HG03280 (cell line): ENCODE results near the gene CCDC13.

Experiments
- ATAC-seq: cut with Tn5 transposase; IDR thresholded peaks from one replicate; pipeline ENCODE4 v1.9.1; 2021; ENCODE audit warnings: mild to moderate bottlenecking, moderate library complexity; ENCODE audit not compliant: unreplicated experiment

The CCDC13 gene

DNA sequence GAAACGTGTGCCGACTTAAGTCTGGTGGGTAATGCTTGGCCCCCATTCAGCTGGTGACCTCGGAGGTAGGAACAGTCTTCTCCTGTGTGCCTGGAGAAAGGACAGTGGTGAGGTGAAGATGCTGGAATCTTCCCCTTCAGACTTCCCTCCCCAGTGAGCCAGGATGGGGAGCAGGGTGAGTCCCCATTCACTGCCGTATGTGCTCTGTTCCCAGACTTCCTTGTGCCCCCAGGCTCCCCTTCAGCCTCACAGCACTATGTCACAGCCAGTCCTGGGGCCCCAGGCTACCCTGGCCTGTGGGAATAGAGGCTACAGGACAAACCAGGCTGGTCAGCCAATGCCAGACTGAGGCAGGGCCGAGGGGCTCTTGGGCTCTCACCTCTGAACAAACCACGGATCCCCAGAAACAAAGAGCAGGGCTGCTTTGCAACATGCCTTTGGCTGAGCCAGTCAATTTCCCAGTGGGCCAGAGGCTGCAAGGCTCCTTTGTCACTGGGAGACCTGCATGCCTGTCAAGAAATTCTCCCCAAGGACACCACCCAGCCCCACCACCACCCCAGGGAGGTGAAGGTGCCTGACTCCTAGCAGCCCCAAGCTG is 38.7 kb downstream of the CCDC13 start:
- no peak for ATAC-seq

DNA sequence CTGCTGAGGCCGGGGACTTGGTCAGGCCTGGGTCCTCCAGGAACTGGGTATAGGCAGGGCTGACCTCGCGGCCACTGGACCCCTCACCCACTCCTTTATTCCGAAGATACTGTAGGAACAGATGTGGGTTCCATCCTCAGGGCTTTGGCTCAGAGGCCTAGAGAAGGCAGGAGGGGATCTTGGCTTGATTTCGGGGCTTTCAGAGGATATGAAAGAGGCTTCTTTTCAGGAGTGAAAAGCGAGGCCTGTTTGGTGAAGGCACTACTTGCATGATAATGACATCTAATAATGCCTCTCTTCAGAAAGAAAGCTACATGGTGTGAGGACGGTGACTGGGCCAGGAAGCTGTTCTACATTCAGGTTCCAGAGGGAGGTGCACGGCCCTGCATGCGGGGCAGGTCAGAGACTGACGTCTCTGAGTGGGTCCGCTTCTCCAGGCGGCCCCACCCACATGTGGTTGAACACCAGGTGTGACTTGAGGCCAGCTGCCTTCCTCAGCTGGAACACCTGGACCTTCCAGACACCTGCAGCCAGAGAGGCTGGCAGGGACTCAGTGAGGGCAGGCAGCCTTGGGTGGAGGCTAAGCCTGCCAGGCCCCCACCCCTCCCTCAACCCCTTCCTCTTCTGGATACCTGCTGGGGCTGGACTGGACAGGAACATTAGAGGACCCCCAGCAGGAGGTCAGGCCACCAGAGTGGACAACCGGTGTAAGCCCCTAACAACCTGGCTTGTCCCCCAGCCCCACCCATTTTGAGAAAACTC is 39.4 kb downstream of the CCDC13 start:
- no peak for ATAC-seq

DNA sequence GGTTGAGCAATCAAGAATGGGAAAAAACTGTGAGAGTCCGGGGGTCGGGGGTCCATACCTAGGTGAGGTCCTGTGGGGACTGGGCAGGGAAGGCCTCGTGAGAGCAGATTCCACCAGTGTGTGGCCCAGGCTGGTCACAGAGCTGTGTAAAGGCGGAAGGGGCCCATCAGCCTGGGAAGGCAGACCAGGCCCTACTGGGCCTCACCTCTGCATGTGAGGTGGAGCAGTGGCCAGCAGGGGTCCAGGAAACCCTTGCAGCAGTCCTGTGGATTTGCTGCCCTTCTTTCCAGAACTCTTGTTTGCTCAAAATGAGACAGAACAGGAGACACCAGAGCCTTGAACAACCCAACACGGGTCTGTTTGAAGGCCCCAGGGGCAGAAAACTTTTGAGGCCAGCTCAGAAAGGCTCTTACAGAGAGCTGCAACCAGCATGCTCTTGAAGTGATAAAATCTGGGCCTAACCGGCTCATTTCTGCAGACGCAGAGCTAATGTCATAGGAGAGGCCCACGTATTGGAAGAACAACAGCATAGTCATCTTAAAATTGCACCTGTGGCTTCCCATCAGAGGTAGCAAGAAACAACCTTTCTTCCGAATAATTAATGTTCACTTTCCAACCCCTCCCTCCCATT is 40.1 kb downstream of the CCDC13 start:
- ATAC-seq, result no peak

DNA sequence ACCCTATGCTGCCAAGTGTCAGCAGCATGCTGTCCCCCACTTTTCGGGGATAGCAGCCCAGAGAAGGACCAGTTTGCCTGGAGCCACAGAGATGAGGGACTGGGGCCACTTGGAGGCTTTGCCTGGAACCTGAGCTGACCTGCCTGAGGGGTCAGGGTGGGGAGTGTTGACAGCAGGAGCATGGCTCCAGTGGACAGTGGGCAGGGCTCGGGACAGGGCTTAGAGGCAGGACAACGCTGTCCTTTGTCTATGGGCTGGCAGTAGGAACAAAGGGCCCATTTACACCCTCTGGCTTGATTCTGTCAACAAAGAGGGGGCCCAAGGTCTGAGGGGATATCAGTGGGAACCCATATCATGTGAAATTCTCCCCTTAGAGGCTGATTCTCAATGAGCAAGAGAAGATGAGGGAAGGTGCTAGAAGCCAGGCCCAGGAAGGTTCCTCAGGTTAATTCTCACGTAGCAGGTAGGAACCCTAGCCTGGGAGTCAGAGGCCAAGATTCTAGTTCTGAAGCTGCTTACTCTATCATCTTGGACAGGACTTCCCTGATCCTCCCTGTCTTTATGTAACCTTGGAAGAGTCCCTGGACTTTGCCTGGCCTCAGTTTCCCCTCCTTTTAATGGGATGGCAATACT is 40.7 kb downstream of the CCDC13 start:
- no peak for ATAC-seq

DNA sequence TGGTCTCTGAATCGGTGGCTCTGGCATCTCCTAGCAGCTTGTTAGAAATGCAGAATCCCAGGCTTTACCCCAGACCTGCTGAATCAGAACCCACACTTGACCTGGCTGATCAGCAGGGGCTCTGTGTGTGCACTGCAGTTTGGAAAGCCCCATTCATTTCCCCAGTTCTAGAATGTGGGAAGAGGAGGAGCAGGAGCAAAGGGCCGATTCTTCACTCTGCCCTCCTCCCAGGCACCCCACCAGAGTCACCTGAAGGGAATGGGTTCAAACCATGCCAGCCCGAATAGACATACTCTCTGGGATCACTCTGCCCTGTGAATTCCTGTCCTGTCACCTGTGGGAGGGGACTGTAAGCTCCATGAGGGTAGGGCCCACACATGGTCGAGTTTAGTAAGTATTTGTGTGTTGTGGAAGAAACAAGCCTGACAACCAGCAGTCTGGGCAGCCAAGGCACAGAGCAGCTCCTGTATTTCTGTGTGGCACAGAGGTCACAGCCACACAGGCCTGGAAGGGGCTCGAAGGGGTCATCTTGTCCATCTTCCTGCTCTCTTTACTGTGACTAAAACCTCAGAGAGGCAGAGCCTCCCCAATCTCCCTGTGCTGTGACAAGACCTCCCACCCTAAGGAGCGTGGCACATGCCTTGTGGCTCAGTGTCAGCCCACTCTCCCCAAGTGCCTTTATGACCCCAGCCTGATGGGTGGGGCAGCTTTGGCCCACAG is 41.4 kb downstream of the CCDC13 start:
- ATAC-seq, result no peak

DNA sequence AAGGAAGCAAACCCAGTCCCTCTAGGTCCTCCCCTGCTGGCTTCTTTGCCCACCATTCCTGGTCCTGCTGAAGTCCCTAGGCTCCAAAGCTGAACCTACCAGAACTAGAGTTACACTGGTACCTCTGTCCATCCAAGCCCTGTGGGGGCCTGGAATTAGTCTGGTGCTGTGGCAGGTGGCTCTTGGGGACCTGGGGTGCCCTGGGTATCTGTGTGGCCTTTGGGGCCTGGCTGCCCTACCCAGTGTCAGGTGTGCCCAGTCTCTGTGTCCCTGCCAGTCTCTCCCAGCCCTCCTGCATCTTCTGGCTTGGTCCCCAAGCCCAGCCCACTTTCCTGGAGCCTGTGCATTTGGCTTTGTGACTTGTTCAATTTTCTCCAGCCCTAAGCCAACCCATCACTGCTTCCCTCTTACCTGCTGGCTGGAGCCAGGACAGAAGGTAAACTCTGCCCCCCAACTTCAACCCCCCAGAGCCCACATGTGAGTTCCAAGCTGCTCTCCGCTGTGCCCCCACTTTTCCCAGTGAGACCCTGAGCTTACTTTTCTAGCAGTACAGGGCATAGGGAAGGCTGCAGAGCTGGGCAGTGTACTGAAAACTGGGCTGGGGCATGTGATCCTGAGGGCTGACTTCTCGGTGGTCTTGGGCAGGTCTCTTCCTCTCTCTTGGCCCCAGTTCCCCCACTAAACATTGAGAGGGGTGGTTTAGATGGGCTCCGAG is 42.2 kb downstream of the CCDC13 start:
- ATAC-seq, result no peak

DNA sequence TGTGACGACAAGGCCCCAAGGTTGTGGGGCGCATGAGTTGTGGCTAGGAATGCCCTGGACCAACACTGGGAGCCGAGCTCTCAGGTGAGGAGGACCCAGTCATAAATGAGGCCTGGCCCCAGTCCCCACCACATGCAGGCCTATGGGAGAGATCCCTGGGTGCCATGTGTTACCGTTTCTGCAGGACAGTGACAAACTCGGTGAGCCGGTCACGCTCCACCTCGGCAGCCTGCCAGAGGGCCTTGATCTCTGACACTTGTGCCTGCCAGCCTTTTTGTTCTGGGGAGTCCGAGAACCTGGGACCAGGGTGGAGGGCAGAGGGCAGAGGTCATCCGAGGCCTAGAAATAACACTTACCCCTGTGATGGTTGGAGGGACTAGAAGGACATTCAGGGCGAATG is 42.8 kb downstream of the CCDC13 start:
- ATAC-seq, result no peak

DNA sequence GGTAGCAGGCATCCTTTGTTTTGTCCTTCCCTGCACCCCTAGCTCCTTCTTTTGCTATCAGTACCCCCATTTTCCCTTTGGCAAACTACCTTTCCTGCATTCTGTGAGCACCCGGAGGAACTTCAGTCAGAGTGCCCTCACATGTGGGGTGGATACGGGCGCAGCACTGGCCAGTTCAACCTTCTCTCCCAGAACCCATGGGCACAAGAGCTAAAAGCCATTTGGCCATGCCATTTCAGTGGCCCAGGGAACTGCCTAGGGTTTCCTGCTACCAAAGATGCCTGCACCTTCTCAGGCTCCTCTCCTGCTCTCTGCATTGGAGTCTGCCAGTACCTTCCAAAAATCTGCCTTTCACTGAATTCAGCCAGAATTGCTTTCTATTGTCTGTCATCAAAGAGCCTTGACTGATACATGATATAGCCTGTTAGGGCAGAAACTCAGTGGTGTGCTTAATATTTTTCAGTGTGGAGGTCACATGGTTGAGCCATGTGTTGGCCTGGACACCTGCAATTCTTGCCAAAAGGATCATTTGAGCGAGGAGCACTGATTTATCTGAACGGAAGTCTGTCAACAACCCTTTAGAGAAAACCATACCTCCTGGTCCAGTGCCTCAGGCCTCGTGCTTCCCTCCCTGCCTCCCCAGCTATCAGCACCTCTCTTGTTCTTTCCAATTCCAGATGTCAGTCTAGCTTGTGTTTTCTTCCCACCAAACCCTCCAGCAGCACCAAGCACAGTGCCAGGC is 43.5 kb downstream of the CCDC13 start:
- ATAC-seq, result no peak

DNA sequence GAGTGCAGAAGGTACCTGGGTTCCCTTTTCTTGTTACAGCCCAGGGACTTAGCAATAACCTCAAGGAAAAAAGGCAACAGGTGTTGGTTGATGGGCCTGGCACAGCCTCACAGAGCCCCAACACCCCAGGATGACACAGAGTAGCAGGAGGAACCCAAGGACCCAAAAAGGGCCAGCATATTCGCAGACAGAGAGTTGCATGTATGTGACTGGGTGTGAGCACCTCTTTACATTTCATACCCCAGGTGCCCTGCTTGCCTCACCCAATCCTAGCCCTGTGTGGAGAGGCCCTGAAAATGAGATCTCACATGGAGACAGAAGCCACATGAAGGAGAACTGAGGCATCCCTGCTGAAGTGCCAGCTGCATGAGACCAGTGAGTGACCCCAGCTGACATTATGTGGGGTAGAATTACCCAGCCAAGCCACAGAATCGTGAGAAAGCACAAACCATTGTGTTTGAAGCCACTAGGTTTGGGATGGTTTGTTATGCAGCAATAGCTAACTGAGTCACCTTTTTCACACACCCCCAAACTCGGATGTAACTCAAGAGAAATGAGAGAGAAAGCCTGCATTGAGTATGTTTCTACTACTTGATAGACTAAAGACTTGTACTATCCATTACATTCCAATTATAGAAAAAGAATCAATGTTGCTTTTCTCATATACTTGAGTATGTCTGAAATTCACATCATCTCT is 44.2 kb downstream of the CCDC13 start:
- no peak for ATAC-seq

DNA sequence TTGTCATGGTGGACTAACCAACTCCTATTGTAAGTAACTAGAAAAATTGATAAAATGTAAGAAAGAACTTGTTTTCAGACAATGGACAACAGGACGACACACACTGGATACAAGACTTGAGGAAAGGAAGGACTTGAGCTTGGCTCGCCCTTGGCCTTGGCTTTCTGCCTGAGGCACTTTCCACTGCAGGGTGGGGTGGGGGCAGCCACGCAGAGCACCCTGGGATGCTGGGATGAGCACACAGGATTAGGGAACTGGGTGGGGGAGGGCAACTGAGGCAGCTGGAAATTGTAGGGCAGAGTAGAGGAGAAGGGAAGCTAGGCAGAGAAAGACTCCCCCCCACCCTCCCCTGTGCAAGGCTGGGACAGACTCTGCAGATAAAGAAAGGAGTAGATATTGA is 45.0 kb downstream of the CCDC13 start:
- ATAC-seq, result no peak

DNA sequence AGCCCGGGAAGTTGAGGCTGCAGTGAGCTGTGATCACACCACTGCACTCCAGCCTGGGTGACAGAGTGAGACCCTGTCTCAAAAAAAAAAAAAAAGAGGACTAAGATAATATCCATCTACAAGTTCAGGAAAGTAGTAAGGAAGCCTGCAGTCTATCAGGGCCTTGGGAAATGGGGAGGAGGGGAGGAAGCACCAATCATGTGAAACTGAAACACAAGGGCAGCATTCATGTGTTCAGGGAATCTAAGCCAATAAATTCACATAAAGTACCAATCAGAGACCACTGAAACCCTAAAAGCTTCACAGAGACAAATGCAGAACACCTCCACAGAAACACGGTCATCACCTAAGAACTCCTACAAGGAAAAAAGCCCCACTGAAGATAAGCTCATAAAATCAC is 47.6 kb downstream of the CCDC13 start:
- ATAC-seq, result no peak

DNA sequence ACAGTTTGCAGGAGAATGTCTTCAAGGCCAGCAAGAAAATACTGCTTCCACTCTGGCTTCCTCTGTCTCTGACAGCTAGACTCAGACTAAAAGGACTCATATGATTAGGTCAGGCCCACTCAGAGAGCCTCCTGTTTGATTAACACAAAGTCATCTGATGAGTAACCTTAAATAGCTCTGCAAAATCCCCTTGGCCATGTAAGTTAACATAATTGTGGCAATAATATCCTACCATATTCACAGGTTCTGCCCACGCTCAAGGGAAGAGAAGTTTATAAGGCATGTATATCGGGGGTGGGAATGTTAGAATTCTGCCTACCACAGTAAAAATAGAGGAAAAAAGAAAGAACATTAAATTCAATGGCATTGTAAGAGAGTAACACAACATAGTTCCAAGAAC is 49.8 kb downstream of the CCDC13 start:
- ATAC-seq, result no peak
